Omental fat pad (tissue), 4 donors: ENCODE measurements around the gene MTURN. TPM values are rescaled to one million over a fixed set of nuclear protein-coding genes. Genes with fewer than 3 reads are reported as not detected.

ENCODE experiments used
- ATAC-seq: fragments of 150-250 bp; one replicate; pipeline ENCODE4 v1.9.1; 2016; ENCODE audit warnings: mild to moderate bottlenecking, moderate library complexity; ENCODE audit not compliant: low FRiP score
- DNase-seq: peaks from one replicate; pipeline ENCODE4 v3.0.0-alpha.2; 2019; ENCODE audit warnings: low spot score
- CTCF ChIP-seq, 3 donors: fragments of 450-650 bp; IDR thresholded peaks; one replicate each; pipeline ENCODE4 v1.5.1; 2016 to 2017; ENCODE audit warnings: antibody characterized with exemption in 3 of 3, mild to moderate bottlenecking in 3 of 3, moderate library complexity in 2 of 3
- total RNA-seq, 4 donors: library from RNA; depleted of rRNA; stranded (reverse); fragments of >200 nt; gene quantifications; one replicate each; pipeline ENCODE4 v1.1.0, GENCODE V29; 2016

Gene MTURN
- total RNA-seq, 4 donors from 2014 or later: 94.7 to 179 (median 122) TPM

GRCh38 chr7:30177186-30177585, 42.4 kb downstream of the MTURN start:
- no peak for ATAC-seq
- no peak for TF ChIP-seq CTCF (IDR thresholded peaks at IDR 0.05)
- no peak for DNase-seq

DNA sequence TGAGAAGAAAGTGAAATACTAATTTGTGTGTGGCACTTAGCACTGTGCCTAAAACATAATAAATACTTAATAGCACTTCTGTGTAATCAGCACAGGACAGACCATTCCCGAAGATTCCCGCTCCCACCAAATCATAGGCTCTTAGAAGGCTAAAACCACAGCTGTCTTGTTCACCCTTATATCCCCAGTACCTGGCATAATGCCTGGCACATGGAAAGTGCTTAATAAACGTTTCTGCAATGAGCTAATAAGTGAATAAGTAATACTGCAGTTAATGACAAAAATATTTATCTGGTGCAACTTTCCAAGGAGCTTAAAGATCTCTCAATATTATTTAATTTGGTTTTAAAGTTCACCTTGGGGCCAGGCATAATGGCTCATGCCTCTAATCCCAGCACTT, 43.2 kb downstream of the MTURN start:
- no peak for TF ChIP-seq CTCF (IDR thresholded peaks at IDR 0.05)

DNA sequence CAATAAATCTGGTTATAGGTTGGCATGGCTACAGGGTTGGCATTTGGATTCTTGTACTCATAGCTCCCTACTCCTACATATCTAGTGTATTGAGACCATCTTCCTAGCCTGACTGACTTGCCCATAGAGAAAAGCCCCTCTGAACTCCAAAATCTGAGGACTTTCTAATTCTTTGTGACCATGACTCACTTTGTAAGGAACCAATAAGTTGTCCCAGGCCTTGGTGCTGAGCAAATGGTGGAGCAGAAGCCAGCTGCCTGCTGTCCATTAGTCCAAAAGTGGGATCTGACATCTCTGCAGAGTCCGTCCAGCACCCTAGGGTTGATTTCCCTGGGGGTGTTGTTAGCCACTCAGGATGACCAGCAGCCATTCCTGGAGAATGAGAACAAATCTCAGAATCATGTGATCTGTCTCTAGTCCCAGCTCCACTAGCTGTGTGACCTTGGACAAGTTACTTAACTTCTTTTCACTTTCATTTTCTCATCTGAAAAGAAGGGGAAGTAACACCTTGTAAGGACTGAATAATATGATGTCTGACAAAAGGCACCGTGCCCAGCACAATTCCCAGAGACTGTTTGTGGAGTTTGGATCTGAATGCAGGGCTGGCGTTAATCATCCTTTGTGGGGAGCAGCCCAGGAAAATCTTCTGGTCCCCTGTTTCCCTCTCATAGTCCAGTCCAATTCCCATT, 44.1 kb downstream of the MTURN start:
- ATAC-seq: no peak
- no peak for DNase-seq
- no peak for TF ChIP-seq CTCF (IDR thresholded peaks at IDR 0.05)

More for the DNA sequence above, 43.2 kb downstream of the MTURN start:
- DNase-seq: no peak
- ATAC-seq: no peak

- no peak for TF ChIP-seq CTCF (IDR thresholded peaks at IDR 0.05)
These were observed 45.9 kb downstream of the MTURN start for GRCh38 chr7:30180718-30181117.

DNA sequence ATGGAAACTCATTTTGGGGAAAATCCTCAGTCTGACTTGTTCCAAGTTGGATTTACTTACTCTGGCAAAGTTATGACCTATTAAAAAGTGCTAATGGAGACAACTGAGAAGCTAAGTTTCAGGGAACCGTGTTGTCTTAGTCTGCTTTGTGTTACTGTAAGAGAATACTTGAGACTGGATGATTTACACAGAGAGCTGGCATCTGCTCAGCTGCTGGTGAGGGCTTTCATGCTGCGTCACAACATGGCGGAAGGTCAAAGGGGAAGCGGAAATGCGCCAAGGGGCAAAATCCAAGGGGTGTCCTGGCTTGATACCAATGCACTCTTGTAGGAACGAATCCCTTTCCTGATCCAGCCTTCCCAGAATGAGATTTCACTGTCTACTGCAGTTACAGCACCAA, 46.4 kb downstream of the MTURN start:
- no peak for TF ChIP-seq CTCF (IDR thresholded peaks at IDR 0.05)
- no peak for DNase-seq

More at GRCh38 chr7:30180718-30181117, 45.9 kb downstream of the MTURN start:
- no peak for ATAC-seq
- no peak for DNase-seq

DNA sequence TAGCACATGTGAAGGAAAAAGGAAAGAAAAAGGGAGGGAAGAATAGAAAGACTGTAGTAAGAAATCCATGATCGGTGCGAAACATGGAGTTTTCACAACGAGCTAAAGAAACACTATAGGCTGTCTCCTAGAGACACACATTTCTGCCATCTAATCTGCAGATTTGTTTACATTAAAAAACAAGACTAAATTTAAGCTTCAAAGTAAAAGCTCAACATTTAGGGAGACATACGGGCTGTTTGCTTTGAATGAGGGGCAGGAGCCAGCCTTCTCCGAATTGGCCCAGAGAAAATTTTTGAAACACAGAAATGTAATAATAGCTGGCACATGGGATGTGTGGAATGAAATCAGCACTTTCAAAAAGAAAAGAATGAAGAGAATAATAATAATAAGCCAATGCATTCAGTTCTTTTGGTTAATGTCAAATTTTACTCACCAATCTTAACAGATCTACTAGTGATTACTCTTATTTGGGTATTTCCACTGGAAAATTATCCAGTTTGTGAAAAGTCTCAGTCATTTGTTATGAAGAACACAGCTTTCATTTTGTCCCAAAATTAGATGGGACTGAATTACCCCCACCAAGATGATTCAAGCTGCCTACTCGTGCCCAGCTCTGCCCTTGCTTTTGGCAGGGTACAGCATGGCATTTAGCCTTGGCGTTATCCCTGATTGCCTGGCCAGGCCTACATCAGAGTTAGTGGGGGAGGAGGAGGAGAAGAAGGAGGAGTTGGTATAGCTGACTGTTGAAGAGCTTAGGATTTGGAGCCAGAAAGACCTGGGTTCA, 47.1 kb downstream of the MTURN start:
- ATAC-seq (peak; percentile 71), DNase-seq (no peak)

More for the DNA sequence above, 46.4 kb downstream of the MTURN start:
- ATAC-seq: no peak

More for the DNA sequence above, 47.1 kb downstream of the MTURN start:
- no peak for TF ChIP-seq CTCF (IDR thresholded peaks at IDR 0.05)
